H9 (cell line): Measurements from ENCODE around the gene HTRA1. TPM values are rescaled to one million over a fixed set of nuclear protein-coding genes. Genes with fewer than 3 reads are reported as not detected.

Experiments used
- DNase-seq: peaks from one replicate; pipeline ENCODE4 v3.0.0-alpha.2; 2017
- H2AFZ ChIP-seq: one replicate; pipeline ENCODE4 v1.6.1; 2013; ENCODE audit warnings: mild to moderate bottlenecking, low read length, control low read depth, moderate library complexity
- H2AK5ac ChIP-seq: 2 replicates; pipeline ENCODE4 v1.6.1; 2013; ENCODE audit warnings: low read length, control low read depth, mixed read lengths; ENCODE audit not compliant: insufficient read length
- H2BK120ac ChIP-seq: one replicate; pipeline ENCODE4 v1.6.1; 2013; ENCODE audit warnings: low read depth, mild to moderate bottlenecking, low read length, control low read depth, inconsistent platforms; ENCODE audit not compliant: poor library complexity, severe bottlenecking
- H2BK12ac ChIP-seq: 2 replicates; pipeline ENCODE4 v1.6.1; 2013; ENCODE audit warnings: low read length, control low read depth, mixed read lengths, low read depth; ENCODE audit not compliant: insufficient read length
- H2BK15ac ChIP-seq: 2 replicates; pipeline ENCODE4 v1.6.1; 2013; ENCODE audit warnings: low read depth, low read length, control low read depth
- H2BK20ac ChIP-seq: one replicate; pipeline ENCODE4 v1.6.1; 2013; ENCODE audit warnings: low read depth, mild to moderate bottlenecking, low read length, control low read depth, inconsistent platforms; ENCODE audit not compliant: poor library complexity, severe bottlenecking
- H2BK5ac ChIP-seq: 2 replicates; pipeline ENCODE4 v1.6.1; 2013; ENCODE audit warnings: low read length, control low read depth, mixed read lengths; ENCODE audit not compliant: insufficient read length
- H3K14ac ChIP-seq: 2 replicates; pipeline ENCODE4 v1.6.1; 2013; ENCODE audit warnings: low read length, control low read depth; ENCODE audit not compliant: insufficient read depth
- H3K18ac ChIP-seq: 2 replicates; pipeline ENCODE4 v1.6.1; 2013; ENCODE audit warnings: low read depth, mild to moderate bottlenecking, mixed read lengths, low read length, control low read depth; ENCODE audit not compliant: insufficient read length
- H3K23ac ChIP-seq: 2 replicates; pipeline ENCODE4 v1.6.1; 2013; ENCODE audit warnings: low read length, control low read depth, mixed read lengths, low read depth; ENCODE audit not compliant: insufficient read length
- H3K23me2 ChIP-seq: 2 replicates; pipeline ENCODE4 v1.6.1; 2013; ENCODE audit warnings: low read depth, mild to moderate bottlenecking, mixed read lengths, low read length, control low read depth; ENCODE audit not compliant: insufficient read length, poor library complexity, severe bottlenecking
- H3K27ac ChIP-seq: 2 replicates; pipeline ENCODE4 v1.5.1; 2013; ENCODE audit warnings: low read length, control low read depth, mixed read lengths, low read depth; ENCODE audit not compliant: insufficient read length
- H3K27me3 ChIP-seq: 2 replicates; pipeline ENCODE4 v1.6.1; 2013; ENCODE audit warnings: low read length, control low read depth, inconsistent platforms; ENCODE audit not compliant: insufficient read depth
- H3K4ac ChIP-seq: 2 replicates; pipeline ENCODE4 v1.6.1; 2013; ENCODE audit warnings: low read depth, mild to moderate bottlenecking, control low read depth, inconsistent platforms, low read length, moderate library complexity
- H3K4me1 ChIP-seq: 2 replicates; pipeline ENCODE4 v1.6.1; 2013; ENCODE audit warnings: low read length, control low read depth, inconsistent platforms; ENCODE audit not compliant: insufficient read depth
- H3K4me2 ChIP-seq: 2 replicates; pipeline ENCODE4 v1.6.1; 2013; ENCODE audit warnings: low read length, control low read depth, mixed read lengths; ENCODE audit not compliant: insufficient read length, insufficient read depth
- H3K56ac ChIP-seq: 2 replicates; pipeline ENCODE4 v1.6.1; 2013; ENCODE audit warnings: low read depth, mild to moderate bottlenecking, mixed read lengths, low read length, control low read depth; ENCODE audit not compliant: insufficient read length
- H3K79me1 ChIP-seq: 2 replicates; pipeline ENCODE4 v1.6.1; 2013; ENCODE audit warnings: low read depth, mild to moderate bottlenecking, moderate library complexity, low read length, control low read depth, inconsistent platforms; ENCODE audit not compliant: insufficient read depth, poor library complexity, severe bottlenecking
- H3K79me2 ChIP-seq: 2 replicates; pipeline ENCODE4 v1.6.1; 2013; ENCODE audit warnings: low read length, control low read depth, inconsistent platforms; ENCODE audit not compliant: insufficient read depth
- H3K9ac ChIP-seq: 2 replicates; pipeline ENCODE4 v1.6.1; 2013; ENCODE audit warnings: low read length, control low read depth, mixed read lengths; ENCODE audit not compliant: insufficient read length; ENCODE audit errors: extremely low read depth
- H3K9me3 ChIP-seq: one replicate; pipeline ENCODE4 v1.6.1; 2013; ENCODE audit warnings: low read depth, low read length, inconsistent platforms; ENCODE audit not compliant: control insufficient read depth
- H3T11ph ChIP-seq: one replicate; pipeline ENCODE4 v1.6.1; 2013; ENCODE audit warnings: mild to moderate bottlenecking, low read length, control low read depth, inconsistent platforms
- H4K20me1 ChIP-seq: one replicate; pipeline ENCODE4 v1.6.1; 2013; ENCODE audit not compliant: control insufficient read depth, insufficient read length, insufficient read depth
- H4K5ac ChIP-seq: 2 replicates; pipeline ENCODE4 v1.6.1; 2013; ENCODE audit warnings: low read depth, mild to moderate bottlenecking, mixed read lengths, low read length, control low read depth; ENCODE audit not compliant: insufficient read length
- H4K8ac ChIP-seq: replicated peaks from 2 replicates; pipeline ENCODE4 v1.6.1; 2013; ENCODE audit warnings: low read length, control low read depth, mixed read lengths, low read depth; ENCODE audit not compliant: insufficient read length
- H4K91ac ChIP-seq: 2 replicates; pipeline ENCODE4 v1.6.1; 2013; ENCODE audit warnings: low read depth, mild to moderate bottlenecking, moderate library complexity, mixed read lengths, low read length, control low read depth; ENCODE audit not compliant: insufficient read length
- H3K27ac Mint-ChIP-seq, 3 experiments: 2 replicates in 2 of 3; 3 replicates in 1 of 3; pipeline ENCODE4 v1.8.0; 2020 to 2021; ENCODE audit warnings: mixed read lengths in 3 of 3, mild to moderate bottlenecking in 1 of 3, moderate library complexity in 1 of 3
- H3K27me3 Mint-ChIP-seq: 2 replicates; pipeline ENCODE4 v1.8.0; 2021; ENCODE audit warnings: low read depth, mild to moderate bottlenecking, moderate library complexity, mixed read lengths
- H3K36me3 Mint-ChIP-seq, 3 experiments: 2 replicates in 2 of 3; 3 replicates in 1 of 3; pipeline ENCODE4 v1.8.0; 2020 to 2021; ENCODE audit warnings: low read depth in 3 of 3, mixed read lengths in 3 of 3; ENCODE audit not compliant: insufficient read depth in 1 of 3
- H3K4me1 Mint-ChIP-seq, 2 experiments: 2 replicates each; pipeline ENCODE4 v1.8.0; 2020; ENCODE audit warnings: mixed read lengths in 2 of 2
- H3K4me3 Mint-ChIP-seq, 2 experiments: 2 replicates in 1 of 2; 3 replicates in 1 of 2; pipeline ENCODE4 v1.8.0; 2020 to 2021; ENCODE audit warnings: mild to moderate bottlenecking in 2 of 2, mixed read lengths in 2 of 2, moderate library complexity in 1 of 2
- H3K9me3 Mint-ChIP-seq, 2 experiments: 2 replicates in 1 of 2; 3 replicates in 1 of 2; pipeline ENCODE4 v1.8.0; 2020; ENCODE audit warnings: mild to moderate bottlenecking in 2 of 2, mixed read lengths in 2 of 2, moderate library complexity in 1 of 2
- CTCF ChIP-seq: fragments of 200-600 bp; sonication (generic); conservative IDR thresholded peaks from 3 replicates; pipeline ENCODE4 v1.8.0; 2021; ENCODE audit warnings: antibody characterized with exemption, mild to moderate bottlenecking
- WGBS: extraction: QIAGEN DNeasy Blood & Tissue Kit; methylation state at CpG from one replicate; pipeline ENCODE4 v1.1.7; 2013; ENCODE audit warnings: missing lambda C conversion rate, low lambda C conversion rate, mixed read lengths; ENCODE audit not compliant: insufficient read length; ENCODE audit errors: extremely low coverage; 5-methylcytosine and 5-hydroxymethylcytosine counted together
- total RNA-seq: library from RNA; stranded (reverse); gene quantifications from 2 replicates; pipeline ENCODE4 v1.2.1, GENCODE V29; 2021

HTRA1 gene
- total RNA-seq, 1 experiment from 2014 or later: 11.1 TPM

DNA sequence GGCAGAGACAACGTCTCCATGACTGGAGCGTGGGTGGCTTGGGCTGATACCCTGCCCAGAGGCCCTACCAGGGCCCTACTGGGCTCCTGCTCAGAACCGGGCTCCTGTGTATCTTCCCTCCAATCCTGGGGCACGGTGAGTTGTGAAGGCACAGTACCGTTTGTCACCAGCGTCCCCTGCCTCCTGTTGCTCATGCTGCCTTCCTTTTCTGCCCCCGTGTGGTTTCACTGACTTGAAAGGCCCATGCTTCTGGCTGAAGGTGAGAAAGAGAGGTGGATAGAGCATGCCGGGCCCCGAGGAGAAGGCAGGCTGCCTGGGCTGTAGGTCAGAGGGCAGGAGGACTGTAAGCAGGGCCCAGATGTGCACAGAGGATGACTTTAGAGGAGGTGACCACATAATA, 90.1 kb downstream of the HTRA1 start:
- Histone ChIP-seq H3T11ph (no peak overlapping the region), H2BK15ac (no peak overlapping the region)

More for the DNA sequence above, 90.1 kb downstream of the HTRA1 start:
- Mint-ChIP-seq H3K27ac (peak overlapping the region in 1 of 3 experiments; percentile 53; a peak in 1 of 7 replicates), H3K4me1 (peaks cover under 1 to 4% of the 10 kb centered on the region in 2 experiments; a peak in 3 of 4 replicates), H3K4me3 (no peak overlapping the region), H3K36me3 (no peaks in the 10 kb centered on the region; a peak in 1 of 7 replicates), H3K9me3 (no peaks in the 10 kb centered on the region), H3K27me3 (no peaks in the 10 kb centered on the region; the same call in 1 of the 2 replicates)
- Histone ChIP-seq H3K27ac (no peak overlapping the region), H3K4ac (no peak overlapping the region), H4K5ac (no peak overlapping the region), H4K91ac (no peak overlapping the region), H4K8ac (no peak overlapping the region), H3K4me2 (no peak overlapping the region), H2AFZ (no peak overlapping the region), H2BK5ac (no peak overlapping the region), H3K56ac (no peak overlapping the region), H3K79me1 (no peaks in the 10 kb centered on the region), H3K27me3 (no peaks in the 10 kb centered on the region), H2BK20ac (no peak overlapping the region), H2BK120ac (no peak overlapping the region), H3K79me2 (no peaks in the 10 kb centered on the region), H3K9ac (no peak overlapping the region), H4K20me1 (no peaks in the 10 kb centered on the region), H3K23ac (no peak overlapping the region), H3K23me2 (no peaks in the 10 kb centered on the region), H2AK5ac (no peak overlapping the region), H3K4me1 (no peaks in the 10 kb centered on the region), H3K14ac (no peak overlapping the region), H2BK12ac (no peak overlapping the region), H3K9me3 (no peaks in the 10 kb centered on the region), H3K18ac (no peak overlapping the region)
- DNase-seq: peak; percentile 54
- no peak; the same call in 2 of the 3 replicates for TF ChIP-seq CTCF
- no CpG with 5 or more reads among the region's 9 CpGs for WGBS
